GM21447 (cell line): ENCODE data around the gene QDPR.

Experiments
- ATAC-seq: cut with Tn5 transposase; IDR thresholded peaks from one replicate; pipeline ENCODE4 v1.9.1; 2021; ENCODE audit not compliant: unreplicated experiment

QDPR gene

GRCh38 chr4:17528551-17529165 is 16.8 kb upstream of the QDPR start:
- ATAC-seq: no peak

GRCh38 chr4:17526695-17527477 is 15.0 kb upstream of the QDPR start:
- ATAC-seq: no peak

GRCh38 chr4:17523662-17524061 is 11.8 kb upstream of the QDPR start:
- no peak for ATAC-seq

GRCh38 chr4:17521595-17521994 is 9.7 kb upstream of the QDPR start:
- no peak for ATAC-seq

DNA sequence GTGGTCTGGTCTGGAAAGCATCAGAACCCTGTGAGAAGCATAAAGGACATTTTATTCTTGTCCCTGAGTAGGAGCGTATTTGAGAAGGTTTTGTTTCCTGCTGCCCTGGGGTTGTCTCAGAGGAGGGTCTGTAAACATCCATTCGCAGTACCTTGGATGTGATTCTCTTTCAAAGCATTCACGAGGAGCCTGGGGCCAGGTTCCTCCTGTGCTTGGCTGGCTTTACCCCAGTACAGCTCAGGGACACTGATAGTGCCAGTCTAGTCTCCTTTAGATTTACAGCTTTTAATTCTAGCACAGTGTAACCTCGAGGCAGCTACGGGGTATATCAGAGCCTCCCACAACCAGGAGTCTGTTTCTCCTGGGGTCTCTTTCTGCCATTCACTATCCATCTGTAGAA is 5.8 kb upstream of the QDPR start:
- ATAC-seq: no peak

- ATAC-seq: no peak
These were observed 5.1 kb upstream of the QDPR start for GRCh38 chr4:17516980-17517379.

DNA sequence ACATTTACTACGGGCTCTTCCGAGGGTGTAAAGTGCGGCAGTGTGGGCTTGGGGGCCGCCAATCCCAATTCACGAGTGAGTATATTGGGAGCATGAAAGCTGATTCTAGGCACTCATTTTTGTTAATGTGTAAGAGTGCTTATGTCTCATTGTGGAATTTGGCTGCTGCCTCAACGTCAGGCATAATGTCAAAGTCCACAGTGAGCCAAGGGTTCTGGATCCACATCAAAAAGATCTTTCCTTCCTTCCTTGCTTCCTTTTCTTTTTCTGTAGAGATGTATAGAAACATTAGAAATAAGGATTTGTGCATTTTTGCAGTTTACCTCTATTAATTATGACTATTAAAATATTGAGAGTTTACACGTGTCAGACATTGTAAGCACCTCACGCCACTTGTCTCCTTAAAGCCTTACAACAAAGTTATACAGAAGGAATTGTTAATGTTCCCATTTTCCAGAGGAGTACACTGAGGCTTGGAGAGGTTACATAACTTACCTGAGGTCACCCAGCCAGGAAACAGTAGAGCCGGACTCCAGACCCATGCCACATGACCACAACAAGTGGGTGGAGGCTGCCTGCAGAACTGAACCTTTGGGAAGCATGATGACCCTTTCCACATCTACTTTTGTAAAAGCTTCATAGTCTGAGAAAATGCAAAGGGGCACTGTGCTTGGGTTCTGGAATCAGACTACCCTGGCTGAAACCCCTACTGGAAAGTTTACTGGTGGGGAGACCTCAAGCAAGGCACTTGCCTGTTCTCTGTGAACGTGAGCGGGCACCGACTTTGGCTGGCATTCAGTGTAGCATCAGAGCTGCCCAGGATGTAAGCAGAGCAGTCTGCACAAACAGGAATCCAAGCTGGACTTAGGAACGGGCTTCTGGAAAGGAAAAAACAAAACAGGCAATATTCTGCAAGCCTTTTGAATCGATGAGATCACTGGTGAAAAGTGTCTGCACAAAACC is 3.8 kb upstream of the QDPR start:
- ATAC-seq: no peak

GRCh38 chr4:17514865-17515264 is 3.0 kb upstream of the QDPR start, which contains the start of gene CLRN2:
CLRN2 (plus strand) TSS chr4:17515165; CDS start chr4:17515267, 102 bp downstream.
- ATAC-seq: no peak

DNA sequence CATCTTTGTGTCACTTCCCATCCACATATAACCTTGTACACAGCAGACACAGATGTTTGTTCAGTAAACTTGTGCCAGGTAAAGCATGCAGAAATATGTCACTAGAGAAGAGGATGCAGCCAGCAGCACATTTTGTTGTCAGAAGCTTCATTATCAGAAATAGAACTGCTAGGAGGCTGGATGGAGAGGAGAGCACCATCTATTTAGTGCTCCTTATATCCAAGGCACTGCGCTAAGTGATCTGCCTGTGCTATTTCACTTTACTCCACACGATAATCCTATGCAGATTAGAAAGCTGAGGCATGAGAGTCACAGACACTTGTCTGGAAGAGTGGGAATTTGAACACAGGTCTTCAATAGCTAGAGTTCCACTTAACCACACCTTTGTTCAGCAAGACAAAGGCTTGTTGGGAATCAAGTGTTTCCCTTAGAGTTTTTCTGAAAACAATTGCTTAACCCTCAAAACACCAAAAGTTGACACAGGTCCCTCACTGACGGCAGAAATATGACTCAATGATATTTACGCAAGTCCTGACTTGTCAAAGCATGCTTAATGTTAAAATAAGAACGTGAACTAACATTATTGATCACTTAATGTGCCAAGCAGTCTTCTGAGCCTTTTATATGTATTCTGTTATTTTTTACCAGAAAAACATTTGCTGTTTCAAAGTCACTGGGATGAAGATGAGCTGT is 1.2 kb upstream of the QDPR start:
- ATAC-seq: no peak

DNA sequence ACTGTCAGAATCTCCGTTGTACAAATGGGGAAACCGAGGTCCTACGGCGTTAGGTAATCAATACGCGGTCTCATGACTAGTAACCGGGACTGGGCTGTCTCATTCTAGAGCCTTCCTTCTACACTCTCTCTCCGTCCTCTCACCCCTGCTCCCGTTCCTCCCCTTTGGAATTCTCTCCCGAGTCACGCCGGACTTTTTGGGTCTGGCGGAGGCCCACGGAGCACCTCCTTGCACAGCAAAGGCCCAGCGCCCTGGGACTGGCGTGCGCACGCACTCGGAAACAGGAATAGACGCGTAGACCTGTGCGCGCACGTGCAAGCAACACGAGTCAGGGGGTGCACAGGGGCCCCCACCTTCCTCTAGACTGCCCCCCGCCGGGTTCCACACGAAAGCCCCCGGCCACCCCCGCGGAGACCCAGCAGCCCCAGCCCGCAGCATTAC is 361 bp downstream of the QDPR start:
- ATAC-seq: peak; percentile 58

- ATAC-seq: no peak
These were observed 839 bp downstream of the QDPR start for GRCh38 chr4:17511051-17511450.

- no peak for ATAC-seq
These were observed 1.3 kb downstream of the QDPR start for GRCh38 chr4:17510582-17510981.

DNA sequence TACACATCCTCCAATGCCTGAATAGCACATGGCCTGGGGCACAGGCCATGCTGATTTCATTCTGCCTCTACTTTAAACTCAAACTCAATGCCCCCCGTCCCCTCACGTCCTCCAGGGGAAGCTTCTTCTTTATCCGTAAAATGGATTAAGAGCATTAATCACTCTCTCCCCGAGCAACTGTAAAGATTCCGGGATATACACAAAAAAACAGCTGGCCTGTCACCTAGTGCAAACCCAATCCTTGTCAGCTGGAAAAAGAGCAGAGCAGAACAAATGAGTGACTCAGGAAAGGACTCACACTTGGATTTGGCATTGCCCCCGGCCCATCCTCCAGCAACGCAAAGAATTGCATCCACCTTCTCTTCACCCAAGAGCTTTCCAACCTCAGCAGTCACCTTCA is 7.8 kb downstream of the QDPR start:
- no peak for ATAC-seq

DNA sequence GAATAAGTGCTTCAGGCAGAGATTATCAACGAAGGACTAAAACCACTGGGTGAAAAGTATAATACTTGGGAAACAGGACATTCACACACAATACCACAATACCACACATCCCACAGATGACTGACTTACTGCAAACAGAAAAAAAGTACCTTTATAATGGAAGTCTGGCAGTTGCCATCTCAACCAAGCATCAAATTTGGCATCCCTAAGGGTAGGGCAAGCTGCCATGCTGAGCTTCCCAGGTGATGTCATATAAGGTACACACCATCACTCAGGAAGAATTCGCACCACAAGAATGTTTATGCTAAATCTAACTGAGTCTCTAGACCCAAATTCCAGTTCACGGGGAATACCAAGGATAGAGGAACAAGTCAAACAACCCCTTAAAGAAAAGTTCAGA is 9.1 kb downstream of the QDPR start:
- ATAC-seq: no peak

GRCh38 chr4:17500574-17500973 is 11.3 kb downstream of the QDPR start:
- peak; percentile 47 for ATAC-seq

GRCh38 chr4:17497890-17498523 is 13.9 kb downstream of the QDPR start:
- ATAC-seq: no peak

DNA sequence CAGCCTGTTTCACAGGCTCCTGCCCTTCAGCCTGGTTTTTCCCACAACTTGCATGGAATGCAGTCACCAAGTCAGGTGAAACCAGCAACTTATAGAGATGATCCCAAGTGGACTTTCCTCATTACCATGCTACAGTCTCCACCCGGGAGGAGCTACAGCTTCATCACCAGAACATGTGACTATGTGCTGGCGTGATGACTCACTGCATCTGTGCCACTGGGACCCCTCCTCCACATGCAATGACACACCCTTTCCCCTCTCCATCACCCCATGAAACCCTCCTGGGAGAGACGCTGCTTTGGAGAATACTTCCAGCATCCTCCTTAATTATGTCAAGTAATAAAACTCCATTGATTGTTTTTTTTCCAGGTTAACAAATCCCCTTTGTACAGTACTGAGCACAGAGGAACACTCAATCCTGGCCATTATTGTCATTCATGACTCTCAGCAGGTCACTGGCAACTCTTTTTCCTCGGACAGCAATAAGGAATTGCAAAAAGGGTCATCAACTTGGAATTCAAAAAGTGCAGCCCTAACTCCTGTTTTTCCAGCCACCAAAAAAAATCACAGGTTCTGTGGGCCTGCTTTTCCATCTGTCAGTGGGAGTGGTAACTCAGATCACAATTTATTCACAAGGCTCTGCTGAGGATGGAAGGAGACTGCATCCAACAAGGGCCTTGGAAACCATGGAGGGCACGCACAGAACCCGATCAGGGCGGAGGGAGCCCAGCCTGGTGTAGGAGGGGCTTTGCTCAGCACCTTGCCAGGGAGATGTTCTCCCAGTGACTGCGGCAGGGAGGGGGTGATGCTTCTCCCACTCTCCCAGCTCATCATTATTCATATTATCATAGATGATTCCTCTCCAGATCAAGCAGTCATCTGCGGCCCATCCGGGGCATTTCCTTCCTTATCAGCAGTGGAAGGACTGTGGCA is 17.4 kb downstream of the QDPR start:
- no peak for ATAC-seq

DNA sequence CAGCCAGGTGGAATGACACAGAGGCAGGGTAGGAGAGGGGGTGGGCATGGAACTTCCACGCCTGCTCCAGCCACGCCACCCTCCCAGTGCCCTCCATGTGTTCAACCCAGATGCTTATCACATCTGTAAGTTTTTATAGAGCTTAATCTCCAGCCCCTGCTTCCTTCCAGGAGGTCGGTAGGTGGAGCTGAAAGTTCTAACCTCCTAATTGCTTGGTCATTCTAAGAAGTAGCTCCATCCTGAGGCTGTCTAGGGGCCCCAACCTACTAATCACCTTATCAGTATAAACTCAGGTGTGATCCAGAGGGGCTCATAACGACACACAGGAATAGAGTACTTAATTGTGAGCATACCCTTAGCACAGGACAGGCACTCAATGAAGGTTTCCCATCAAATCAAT is 18.3 kb downstream of the QDPR start:
- ATAC-seq: no peak

DNA sequence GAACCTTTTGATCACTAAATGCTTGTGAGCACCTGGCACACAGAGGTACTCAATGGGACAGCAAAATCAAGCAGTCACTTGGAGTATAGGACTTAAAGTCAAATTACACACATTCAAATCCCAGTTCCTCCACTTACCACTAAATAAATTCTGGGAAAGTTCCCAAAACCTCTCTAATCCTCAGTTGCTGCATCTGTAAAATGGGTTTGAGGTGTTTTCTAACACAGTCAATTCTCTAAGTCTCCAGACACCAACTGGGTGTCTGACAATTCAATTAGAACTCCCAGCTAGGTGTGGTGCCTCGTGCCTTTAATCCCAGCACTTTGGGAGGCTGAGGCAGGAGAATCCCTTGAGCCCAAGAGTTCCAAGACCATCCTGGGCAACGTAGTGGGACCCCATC is 19.0 kb downstream of the QDPR start:
- ATAC-seq: no peak
